Body of pancreas (tissue), 4 donors: Measurements from ENCODE around the gene PPFIA4. TPM values are rescaled to one million over a fixed set of nuclear protein-coding genes. Genes with fewer than 3 reads are reported as not detected.
"Not testable (repeated sequence)": the region's sequence is repeated elsewhere in the genome, so short reads cannot be mapped to it uniquely, and the experiment has no call there.

ENCODE experiments used
- ATAC-seq: fragments of 150-250 bp; one replicate; pipeline ENCODE4 v1.9.1; 2016
- DNase-seq, 4 donors: peaks; one replicate each; pipeline ENCODE4 v3.0.0-alpha.2; 2019
- H3K27ac ChIP-seq, 4 donors: fragments of 200-600 bp; sonication (generic); 1 replicate in 3 of 4; 2 replicates in 1 of 4; pipeline versions ENCODE4 v1.5.1 to v1.6.1; 2016 to 2019; ENCODE audit warnings: mild to moderate bottlenecking in 1 of 4, mixed read lengths in 1 of 4, moderate library complexity in 1 of 4
- H3K27me3 ChIP-seq, 2 donors: fragments of 200-600 bp; sonication (generic); one replicate each; pipeline ENCODE4 v1.6.0; 2016; ENCODE audit warnings: mild to moderate bottlenecking in 1 of 2
- H3K36me3 ChIP-seq, 2 donors: fragments of 200-600 bp; sonication (generic); replicated peaks in 1 of 2; 2 replicates each; pipeline ENCODE4 v1.5.1; 2016; ENCODE audit warnings: low read depth in 2 of 2; ENCODE audit not compliant: insufficient read depth in 1 of 2
- H3K4me1 ChIP-seq: fragments of 200-600 bp; sonication (generic); one replicate; pipeline ENCODE4 v1.6.0; 2016
- H3K4me3 ChIP-seq, 2 donors: fragments of 200-600 bp; sonication (generic); 1 replicate in 1 of 2; 2 replicates in 1 of 2; pipeline ENCODE4 v1.5.1; 2016 to 2019
- H3K9me3 ChIP-seq, 3 donors: fragments of 200-600 bp; sonication (generic); 1 replicate in 2 of 3; 2 replicates in 1 of 3; pipeline ENCODE4 v1.5.1; 2016
- POLR2A ChIP-seq, 3 donors: fragments of 450-650 bp; IDR thresholded peaks; one replicate each; pipeline ENCODE4 v1.6.1; 2016; ENCODE audit warnings: antibody characterized with exemption in 3 of 3, mild to moderate bottlenecking in 2 of 3
- WGBS, 2 donors: methylation state at CpG; one replicate each; pipeline ENCODE4 v1.1.5; 2017; 5-methylcytosine and 5-hydroxymethylcytosine counted together
- intact Hi-C: fragments of 100-400 bp; cut with DNase I; formaldehyde crosslinking; loops from one replicate; pipeline ENCODE4 v1.15.1; 2023
- total RNA-seq, 2 donors: library from RNA; depleted of rRNA; stranded (reverse); fragments of >200 nt; gene quantifications; one replicate each; pipeline ENCODE4 v1.1.0, GENCODE V29; 2016
- TF ChIP-seq, protein P1 (sequence below), 7 experiments: fragments of 450-650 bp in 4 of 7; fragments of 200-600 bp in 3 of 7; sonication (generic) in 3 of 7; IDR thresholded peaks; one replicate each; pipeline ENCODE4 v1.5.1; 2016 to 2019; ENCODE audit warnings: antibody characterized with exemption in 7 of 7

PPFIA4 gene
- total RNA-seq, 2 donors from 2014 or later: not detected

GRCh38 chr1:202982715-202983430, 43.4 kb upstream of the PPFIA4 start:
- Histone ChIP-seq H3K27ac (no peak overlapping the region), H3K4me1 (no peaks in the 10 kb centered on the region), H3K36me3 (no peaks in the 10 kb centered on the region), H3K4me3 (no peak overlapping the region), H3K9me3 (no peaks in the 10 kb centered on the region), H3K27me3 (no peaks in the 10 kb centered on the region)
- ATAC-seq (no peak), DNase-seq (no peak)
- intact Hi-C loops: no loop called here
- TF ChIP-seq, protein P1, sequence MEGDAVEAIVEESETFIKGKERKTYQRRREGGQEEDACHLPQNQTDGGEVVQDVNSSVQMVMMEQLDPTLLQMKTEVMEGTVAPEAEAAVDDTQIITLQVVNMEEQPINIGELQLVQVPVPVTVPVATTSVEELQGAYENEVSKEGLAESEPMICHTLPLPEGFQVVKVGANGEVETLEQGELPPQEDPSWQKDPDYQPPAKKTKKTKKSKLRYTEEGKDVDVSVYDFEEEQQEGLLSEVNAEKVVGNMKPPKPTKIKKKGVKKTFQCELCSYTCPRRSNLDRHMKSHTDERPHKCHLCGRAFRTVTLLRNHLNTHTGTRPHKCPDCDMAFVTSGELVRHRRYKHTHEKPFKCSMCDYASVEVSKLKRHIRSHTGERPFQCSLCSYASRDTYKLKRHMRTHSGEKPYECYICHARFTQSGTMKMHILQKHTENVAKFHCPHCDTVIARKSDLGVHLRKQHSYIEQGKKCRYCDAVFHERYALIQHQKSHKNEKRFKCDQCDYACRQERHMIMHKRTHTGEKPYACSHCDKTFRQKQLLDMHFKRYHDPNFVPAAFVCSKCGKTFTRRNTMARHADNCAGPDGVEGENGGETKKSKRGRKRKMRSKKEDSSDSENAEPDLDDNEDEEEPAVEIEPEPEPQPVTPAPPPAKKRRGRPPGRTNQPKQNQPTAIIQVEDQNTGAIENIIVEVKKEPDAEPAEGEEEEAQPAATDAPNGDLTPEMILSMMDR (IDR thresholded peaks at IDR 0.05): no peak
- no peak for TF ChIP-seq POLR2A (IDR thresholded peaks at IDR 0.05)
- WGBS, 2 donors: 65 to 74% methylated on average over 3 of the region's 3 CpGs

- intact Hi-C loops, DNase-seq, ATAC-seq, H3K4me3 ChIP-seq, H3K4me1 ChIP-seq, H3K36me3 ChIP-seq, H3K9me3 ChIP-seq, H3K27ac ChIP-seq, H3K27me3 ChIP-seq: not testable (repeated sequence)
- WGBS, 2 donors: 65 to 73% methylated on average over 9 of the region's 9 CpGs
Measured at GRCh38 chr1:202986120-202986519, 40.2 kb upstream of the PPFIA4 start.

GRCh38 chr1:202987255-202987654, 39.0 kb upstream of the PPFIA4 start:
- H3K27ac ChIP-seq: no peak overlapping the region
- TF ChIP-seq, protein P1 (IDR thresholded peaks at IDR 0.05): no peak
- no peak for TF ChIP-seq POLR2A (IDR thresholded peaks at IDR 0.05)
- no peaks in the 10 kb centered on the region for H3K27me3 ChIP-seq
- H3K9me3 ChIP-seq: no peaks in the 10 kb centered on the region
- H3K36me3 ChIP-seq: no peaks in the 10 kb centered on the region
- intact Hi-C loops: no loop called here
- WGBS, 2 donors: 53 to 60% methylated on average over 7 of the region's 7 CpGs
- DNase-seq (no peak), ATAC-seq (no peak)
- H3K4me3 ChIP-seq: no peak overlapping the region
- H3K4me1 ChIP-seq: no peaks in the 10 kb centered on the region

GRCh38 chr1:202987922-202988583, 38.2 kb upstream of the PPFIA4 start:
- H3K27me3 ChIP-seq: no peaks in the 10 kb centered on the region
- H3K27ac ChIP-seq: no peak overlapping the region
- no peak for DNase-seq
- WGBS, 2 donors: 62 to 68% methylated on average over 5 of the region's 5 CpGs
- H3K9me3 ChIP-seq: no peaks in the 10 kb centered on the region
- ATAC-seq: no peak
- TF ChIP-seq, protein P1 (IDR thresholded peaks at IDR 0.05): no peak
- no peak for TF ChIP-seq POLR2A (IDR thresholded peaks at IDR 0.05)
- H3K4me1 ChIP-seq: no peaks in the 10 kb centered on the region
- no peak overlapping the region for H3K4me3 ChIP-seq
- intact Hi-C loops: no loop called here
- no peaks in the 10 kb centered on the region for H3K36me3 ChIP-seq

GRCh38 chr1:202989879-202990278, 36.4 kb upstream of the PPFIA4 start:
- Histone ChIP-seq H3K36me3 (no peaks in the 10 kb centered on the region), H3K4me1 (no peaks in the 10 kb centered on the region), H3K4me3 (no peak overlapping the region), H3K27ac (no peak overlapping the region), H3K27me3 (no peaks in the 10 kb centered on the region), H3K9me3 (no peaks in the 10 kb centered on the region)
- 83 to 87% methylated on average over 2 of the region's 2 CpGs for WGBS, 2 donors
- TF ChIP-seq, protein P1 (IDR thresholded peaks at IDR 0.05): no peak
- no peak for TF ChIP-seq POLR2A (IDR thresholded peaks at IDR 0.05)
- DNase-seq (no peak), ATAC-seq (no peak)
- intact Hi-C loops: no loop called here
